Body of pancreas (tissue), 4 donors: ENCODE measurements around the gene MUC20.
"Not testable (repeated sequence)": the region's sequence is repeated elsewhere in the genome, so short reads cannot be mapped to it uniquely, and the experiment has no call there.

Experiments used
- POLR2A ChIP-seq, 3 donors: fragments of 450-650 bp; IDR thresholded peaks; one replicate each; pipeline ENCODE4 v1.6.1; 2016; ENCODE audit warnings: antibody characterized with exemption in 3 of 3, mild to moderate bottlenecking in 2 of 3
- TF ChIP-seq, protein P1 (sequence below), 7 experiments: fragments of 450-650 bp in 4 of 7; fragments of 200-600 bp in 3 of 7; sonication (generic) in 3 of 7; IDR thresholded peaks; one replicate each; pipeline ENCODE4 v1.5.1; 2016 to 2019; ENCODE audit warnings: antibody characterized with exemption in 7 of 7

DNA sequence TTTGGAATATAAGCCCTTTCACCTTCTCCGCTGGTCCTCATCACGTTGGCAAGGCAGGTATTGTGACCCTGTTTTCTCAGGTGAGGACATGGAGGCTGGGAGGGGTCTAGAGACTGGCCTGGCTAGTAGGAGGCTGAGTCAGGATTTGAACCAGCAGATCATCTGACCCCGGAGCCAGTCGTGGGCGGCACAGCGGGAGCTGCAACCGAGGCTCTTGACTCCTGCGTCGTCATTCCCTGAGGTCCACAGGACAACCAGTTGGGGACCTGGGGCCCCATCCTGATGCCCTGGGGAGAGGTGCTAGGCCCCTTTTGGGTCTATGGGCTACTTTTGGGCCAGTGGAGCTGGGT is 2.2 kb downstream of the MUC20 start:
- TF ChIP-seq POLR2A (IDR thresholded peaks at IDR 0.05) = not testable (repeated sequence)
- TF ChIP-seq, protein P1, sequence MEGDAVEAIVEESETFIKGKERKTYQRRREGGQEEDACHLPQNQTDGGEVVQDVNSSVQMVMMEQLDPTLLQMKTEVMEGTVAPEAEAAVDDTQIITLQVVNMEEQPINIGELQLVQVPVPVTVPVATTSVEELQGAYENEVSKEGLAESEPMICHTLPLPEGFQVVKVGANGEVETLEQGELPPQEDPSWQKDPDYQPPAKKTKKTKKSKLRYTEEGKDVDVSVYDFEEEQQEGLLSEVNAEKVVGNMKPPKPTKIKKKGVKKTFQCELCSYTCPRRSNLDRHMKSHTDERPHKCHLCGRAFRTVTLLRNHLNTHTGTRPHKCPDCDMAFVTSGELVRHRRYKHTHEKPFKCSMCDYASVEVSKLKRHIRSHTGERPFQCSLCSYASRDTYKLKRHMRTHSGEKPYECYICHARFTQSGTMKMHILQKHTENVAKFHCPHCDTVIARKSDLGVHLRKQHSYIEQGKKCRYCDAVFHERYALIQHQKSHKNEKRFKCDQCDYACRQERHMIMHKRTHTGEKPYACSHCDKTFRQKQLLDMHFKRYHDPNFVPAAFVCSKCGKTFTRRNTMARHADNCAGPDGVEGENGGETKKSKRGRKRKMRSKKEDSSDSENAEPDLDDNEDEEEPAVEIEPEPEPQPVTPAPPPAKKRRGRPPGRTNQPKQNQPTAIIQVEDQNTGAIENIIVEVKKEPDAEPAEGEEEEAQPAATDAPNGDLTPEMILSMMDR (IDR thresholded peaks at IDR 0.05) = not testable (repeated sequence)
